KMS-11 (cell line): ENCODE measurements around the gene RPS2.

ENCODE experiments used
- H2AFZ ChIP-seq: fragments of 200-600 bp; sonication (generic); 2 replicates; pipeline ENCODE4 v1.6.1; 2016; ENCODE audit warnings: antibody characterized with exemption, mixed run types, low read depth
- H3K27ac ChIP-seq: fragments of 200-600 bp; sonication (generic); 2 replicates; pipeline ENCODE4 v1.6.1; 2016; ENCODE audit warnings: mild to moderate bottlenecking, mixed run types
- H3K27me3 ChIP-seq: fragments of 200-600 bp; sonication (generic); 2 replicates; pipeline ENCODE4 v1.6.1; 2017; ENCODE audit warnings: mild to moderate bottlenecking, low read depth, mixed run types, moderate library complexity; ENCODE audit not compliant: insufficient read depth
- H3K36me3 ChIP-seq: fragments of 200-600 bp; sonication (generic); 2 replicates; pipeline ENCODE4 v1.6.1; 2017; ENCODE audit warnings: mild to moderate bottlenecking, mixed run types; ENCODE audit not compliant: insufficient read depth
- H3K4me1 ChIP-seq: fragments of 200-600 bp; sonication (generic); 2 replicates; pipeline ENCODE4 v1.6.1; 2016; ENCODE audit warnings: mild to moderate bottlenecking, low read depth, mixed run types; ENCODE audit not compliant: poor library complexity, severe bottlenecking
- H3K4me2 ChIP-seq: fragments of 200-600 bp; sonication (generic); 2 replicates; pipeline ENCODE4 v1.7.0; 2016; ENCODE audit warnings: mild to moderate bottlenecking, mixed run types
- H3K4me3 ChIP-seq: fragments of 200-600 bp; sonication (generic); IDR thresholded peaks from 2 replicates; pipeline ENCODE4 v1.6.1; 2017; ENCODE audit warnings: low read depth, low read length, mixed read lengths; ENCODE audit not compliant: insufficient read depth
- H3K79me2 ChIP-seq: fragments of 200-600 bp; sonication (generic); 2 replicates; pipeline ENCODE4 v1.6.1; 2016; ENCODE audit warnings: low read depth, mixed run types; ENCODE audit not compliant: insufficient read depth
- H3K9ac ChIP-seq: fragments of 200-600 bp; sonication (generic); 2 replicates; pipeline ENCODE4 v1.6.1; 2016; ENCODE audit warnings: mild to moderate bottlenecking, mixed run types
- H4K20me1 ChIP-seq: fragments of 200-600 bp; sonication (generic); 2 replicates; pipeline ENCODE4 v1.6.1; 2016; ENCODE audit warnings: mild to moderate bottlenecking, mixed run types; ENCODE audit not compliant: insufficient read depth
- TF ChIP-seq, protein P1 (sequence below): fragments of 200-600 bp; sonication (generic); conservative IDR thresholded peaks from 2 replicates; pipeline ENCODE4 v1.6.1; 2017; ENCODE audit warnings: low read depth, mild to moderate bottlenecking, antibody characterized with exemption, low read length, moderate library complexity, mixed read lengths

The RPS2 gene

DNA sequence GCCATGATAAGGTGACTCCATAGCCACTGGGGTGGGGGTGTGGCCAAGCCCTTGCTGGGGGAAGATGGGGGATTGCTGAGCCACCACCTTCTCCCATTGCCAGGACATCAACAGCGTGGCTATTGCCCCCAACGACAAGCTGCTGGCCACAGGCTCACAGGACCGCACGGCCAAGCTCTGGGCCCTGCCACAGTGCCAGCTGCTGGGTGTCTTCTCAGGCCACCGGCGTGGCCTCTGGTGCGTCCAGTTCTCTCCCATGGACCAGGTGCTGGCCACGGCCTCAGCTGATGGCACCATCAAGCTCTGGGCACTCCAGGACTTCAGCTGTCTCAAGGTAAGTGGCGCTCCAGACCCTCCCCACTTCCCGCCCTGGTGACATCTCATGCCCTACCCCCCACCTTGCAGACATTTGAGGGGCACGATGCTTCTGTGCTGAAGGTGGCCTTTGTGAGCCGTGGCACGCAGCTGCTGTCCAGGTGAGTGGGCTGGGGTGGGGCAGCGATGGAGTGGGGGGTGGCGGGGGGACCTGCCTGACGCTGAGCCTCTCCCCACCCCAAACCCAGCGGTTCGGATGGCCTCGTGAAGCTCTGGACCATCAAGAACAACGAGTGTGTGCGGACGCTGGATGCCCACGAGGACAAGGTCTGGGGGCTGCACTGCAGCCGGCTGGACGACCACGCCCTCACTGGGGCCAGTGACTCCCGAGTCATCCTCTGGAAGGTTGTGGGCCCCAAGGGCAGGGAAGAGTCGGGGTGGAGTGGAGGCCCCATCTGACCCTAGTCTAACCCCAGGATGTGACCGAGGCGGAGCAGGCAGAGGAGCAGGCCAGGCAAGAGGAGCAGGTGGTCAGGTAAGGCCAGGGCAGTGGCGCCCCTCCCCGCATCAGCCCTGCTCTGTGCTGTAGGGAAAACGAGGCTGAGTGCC is 12.6 kb upstream of the RPS2 start:
- Histone ChIP-seq H3K4me1 (peaks cover 30% of the 10 kb centered on the region), H3K4me2 (no peak overlapping the region)

DNA sequence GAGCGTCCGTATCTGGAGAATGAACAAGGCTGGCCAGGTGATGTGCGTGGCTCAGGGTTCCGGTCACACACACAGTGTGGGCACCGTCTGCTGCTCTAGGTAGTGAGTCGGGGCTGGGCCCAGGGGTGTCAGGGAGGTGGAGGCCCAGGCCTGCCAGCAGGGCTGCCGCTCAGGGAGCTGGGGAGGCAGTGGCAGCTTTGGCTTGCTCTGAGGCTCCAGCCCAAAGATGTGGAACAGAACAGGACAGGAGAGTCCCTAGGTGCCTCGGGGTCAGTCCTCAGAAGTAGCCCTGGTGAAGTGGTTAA is 11.5 kb upstream of the RPS2 start:
- no peak overlapping the region for H2AFZ ChIP-seq
- no peaks in the 10 kb centered on the region; the same call in 1 of the 2 replicates for H3K36me3 ChIP-seq
- peaks cover 20% of the 10 kb centered on the region for H3K79me2 ChIP-seq
- H3K27ac ChIP-seq = no peak overlapping the region
- H3K9ac ChIP-seq = no peak overlapping the region
- no peak overlapping the region for H3K4me3 ChIP-seq
- H3K27me3 ChIP-seq = no peaks in the 10 kb centered on the region
- peaks cover 19% of the 10 kb centered on the region for H3K4me1 ChIP-seq
- no peak overlapping the region for H3K4me2 ChIP-seq
- H4K20me1 ChIP-seq = no peaks in the 10 kb centered on the region
- TF ChIP-seq, protein P1, sequence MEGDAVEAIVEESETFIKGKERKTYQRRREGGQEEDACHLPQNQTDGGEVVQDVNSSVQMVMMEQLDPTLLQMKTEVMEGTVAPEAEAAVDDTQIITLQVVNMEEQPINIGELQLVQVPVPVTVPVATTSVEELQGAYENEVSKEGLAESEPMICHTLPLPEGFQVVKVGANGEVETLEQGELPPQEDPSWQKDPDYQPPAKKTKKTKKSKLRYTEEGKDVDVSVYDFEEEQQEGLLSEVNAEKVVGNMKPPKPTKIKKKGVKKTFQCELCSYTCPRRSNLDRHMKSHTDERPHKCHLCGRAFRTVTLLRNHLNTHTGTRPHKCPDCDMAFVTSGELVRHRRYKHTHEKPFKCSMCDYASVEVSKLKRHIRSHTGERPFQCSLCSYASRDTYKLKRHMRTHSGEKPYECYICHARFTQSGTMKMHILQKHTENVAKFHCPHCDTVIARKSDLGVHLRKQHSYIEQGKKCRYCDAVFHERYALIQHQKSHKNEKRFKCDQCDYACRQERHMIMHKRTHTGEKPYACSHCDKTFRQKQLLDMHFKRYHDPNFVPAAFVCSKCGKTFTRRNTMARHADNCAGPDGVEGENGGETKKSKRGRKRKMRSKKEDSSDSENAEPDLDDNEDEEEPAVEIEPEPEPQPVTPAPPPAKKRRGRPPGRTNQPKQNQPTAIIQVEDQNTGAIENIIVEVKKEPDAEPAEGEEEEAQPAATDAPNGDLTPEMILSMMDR = no peak

More for the DNA sequence above, 12.6 kb upstream of the RPS2 start:
- Histone ChIP-seq H3K9ac (no peak overlapping the region), H3K4me3 (no peak overlapping the region), H3K27ac (no peak overlapping the region), H4K20me1 (no peaks in the 10 kb centered on the region), H3K79me2 (peaks cover 17% of the 10 kb centered on the region), H3K27me3 (no peaks in the 10 kb centered on the region), H2AFZ (no peak overlapping the region), H3K36me3 (no peaks in the 10 kb centered on the region; the same call in 1 of the 2 replicates)
- TF ChIP-seq, protein P1 = no peak

DNA sequence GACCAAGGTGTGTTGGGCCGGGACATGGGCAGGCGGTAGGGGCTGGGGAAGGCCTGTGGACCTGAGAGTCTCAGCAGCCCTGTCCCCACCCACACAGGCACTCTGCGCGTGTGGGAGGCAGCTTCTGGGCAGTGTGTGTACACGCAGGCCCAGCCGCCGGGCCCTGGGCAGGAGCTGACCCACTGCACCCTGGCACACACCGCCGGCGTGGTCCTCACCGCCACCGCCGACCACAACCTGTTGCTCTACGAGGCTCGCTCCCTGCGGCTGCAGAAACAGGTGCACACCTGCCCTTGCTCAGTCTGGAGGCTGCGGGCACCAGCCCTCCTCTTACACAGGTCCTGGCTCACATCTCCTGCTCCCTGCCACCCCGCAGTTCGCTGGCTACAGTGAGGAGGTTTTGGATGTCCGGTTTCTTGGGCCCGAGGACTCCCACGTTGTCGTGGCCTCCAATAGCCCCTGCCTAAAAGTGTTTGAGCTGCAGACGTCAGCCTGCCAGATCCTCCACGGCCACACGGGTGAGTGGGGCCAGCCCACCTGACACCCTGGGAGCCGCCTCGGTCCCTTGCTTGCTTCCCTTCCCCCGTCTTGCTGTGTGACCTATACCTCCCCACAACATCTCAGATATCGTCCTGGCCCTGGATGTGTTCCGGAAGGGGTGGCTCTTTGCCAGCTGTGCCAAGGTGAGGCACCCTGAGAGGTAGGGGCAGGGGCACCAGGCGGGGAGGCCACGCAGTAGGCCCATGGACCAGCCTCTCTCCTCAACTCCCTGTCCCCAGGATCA is 11.0 kb upstream of the RPS2 start:
- Histone ChIP-seq H3K9ac (no peak overlapping the region), H3K27ac (no peak overlapping the region), H3K4me1 (peaks cover 14% of the 10 kb centered on the region), H3K27me3 (no peaks in the 10 kb centered on the region), H3K36me3 (no peaks in the 10 kb centered on the region; the same call in 1 of the 2 replicates), H3K4me2 (no peak overlapping the region), H4K20me1 (no peaks in the 10 kb centered on the region), H2AFZ (no peak overlapping the region), H3K4me3 (no peak overlapping the region), H3K79me2 (peaks cover 20% of the 10 kb centered on the region)
- TF ChIP-seq, protein P1 = no peak

DNA sequence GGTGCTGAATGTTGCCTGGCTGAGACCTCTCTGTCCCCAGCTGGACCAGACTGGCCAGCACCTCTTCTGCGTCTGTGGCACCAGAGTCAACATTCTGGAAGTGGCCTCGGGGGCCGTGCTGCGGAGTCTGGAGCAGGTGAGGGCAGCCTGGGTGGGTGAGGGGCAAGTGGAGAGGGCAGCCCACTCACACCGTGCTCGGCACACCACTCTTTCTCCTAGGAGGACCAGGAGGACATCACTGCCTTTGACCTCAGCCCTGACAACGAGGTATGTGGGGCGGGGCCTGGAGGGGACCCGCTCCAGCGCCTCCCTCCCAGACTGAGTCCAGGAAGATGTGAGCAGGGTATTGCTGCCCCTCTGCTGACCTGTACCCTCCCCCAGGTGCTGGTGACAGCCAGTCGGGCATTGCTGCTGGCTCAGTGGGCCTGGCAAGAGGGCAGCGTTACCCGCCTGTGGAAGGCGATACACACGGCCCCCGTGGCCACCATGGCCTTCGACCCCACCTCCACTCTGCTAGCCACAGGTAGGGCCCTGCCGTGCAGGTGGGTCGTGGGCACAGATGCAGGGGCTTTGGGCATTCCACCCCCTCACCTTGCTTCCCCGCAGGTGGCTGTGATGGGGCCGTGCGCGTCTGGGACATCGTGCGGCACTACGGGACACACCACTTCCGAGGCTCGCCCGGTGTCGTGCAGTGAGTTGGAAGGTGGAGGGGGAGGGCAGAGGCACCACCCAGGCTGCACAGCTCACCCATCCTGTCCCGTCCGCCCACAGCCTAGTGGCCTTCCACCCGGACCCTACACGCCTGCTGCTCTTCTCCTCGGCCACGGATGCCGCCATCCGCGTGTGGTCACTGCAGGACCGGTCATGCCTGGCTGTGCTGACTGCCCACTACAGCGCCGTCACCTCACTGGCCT is 9.8 kb upstream of the RPS2 start:
- Histone ChIP-seq H3K36me3 (no peaks in the 10 kb centered on the region; the same call in 1 of the 2 replicates), H3K4me1 (peaks cover 10% of the 10 kb centered on the region), H3K79me2 (peaks cover 20% of the 10 kb centered on the region), H4K20me1 (no peaks in the 10 kb centered on the region), H3K9ac (no peak overlapping the region), H3K4me2 (no peak overlapping the region; the same call in 1 of the 2 replicates), H3K4me3 (no peak overlapping the region), H3K27me3 (no peaks in the 10 kb centered on the region), H2AFZ (no peak overlapping the region), H3K27ac (no peak overlapping the region)
- TF ChIP-seq, protein P1 = no peak
